ENCODE data around the gene ACVRL1.
A peak's percentile ranks its signal among the peaks of the same experiment; 100 is the strongest.

ACVRL1 gene

DNA sequence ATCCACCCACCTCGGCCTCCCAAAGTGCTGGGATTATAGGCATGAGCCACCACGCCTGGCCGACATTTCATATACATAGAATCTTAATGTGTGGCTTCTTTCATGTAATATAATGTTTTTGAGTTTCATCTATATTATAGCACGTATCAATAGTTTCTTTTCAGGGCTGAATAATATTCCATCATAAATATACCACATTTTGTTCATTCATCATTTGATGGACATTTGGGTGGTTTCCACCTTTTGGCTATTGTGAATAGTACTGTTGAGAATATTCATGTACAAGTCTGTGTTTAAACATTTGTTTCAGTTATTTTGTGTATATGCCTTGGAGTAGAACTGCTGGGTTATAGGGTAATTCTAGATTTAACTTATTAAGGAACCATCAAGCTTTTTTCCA is 56.2 kb downstream of the ACVRL1 start:
- DNase-seq (ENCODE audit: low spot score), result no peak

DNA sequence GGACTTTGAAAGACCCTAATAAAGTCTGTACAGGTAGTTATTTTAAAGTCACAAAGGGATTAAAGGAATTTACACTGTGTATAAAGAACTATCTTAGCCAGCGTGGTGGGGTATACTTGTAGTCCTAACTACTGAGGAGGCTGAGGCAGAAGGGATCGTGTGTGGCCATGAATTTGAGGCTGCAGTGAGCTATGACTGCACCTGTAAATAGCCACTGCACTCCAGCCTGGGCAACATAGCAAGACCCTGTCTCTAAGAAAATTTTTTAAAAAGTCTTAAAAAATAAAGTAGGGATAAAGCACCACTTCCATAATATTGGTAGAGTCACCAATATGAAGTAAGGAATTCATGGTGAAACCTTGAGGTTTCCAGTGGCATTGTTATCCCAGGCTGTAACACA is 62.3 kb downstream of the ACVRL1 start:
- DNase-seq (ENCODE audit: low spot score), result no peak

DNA sequence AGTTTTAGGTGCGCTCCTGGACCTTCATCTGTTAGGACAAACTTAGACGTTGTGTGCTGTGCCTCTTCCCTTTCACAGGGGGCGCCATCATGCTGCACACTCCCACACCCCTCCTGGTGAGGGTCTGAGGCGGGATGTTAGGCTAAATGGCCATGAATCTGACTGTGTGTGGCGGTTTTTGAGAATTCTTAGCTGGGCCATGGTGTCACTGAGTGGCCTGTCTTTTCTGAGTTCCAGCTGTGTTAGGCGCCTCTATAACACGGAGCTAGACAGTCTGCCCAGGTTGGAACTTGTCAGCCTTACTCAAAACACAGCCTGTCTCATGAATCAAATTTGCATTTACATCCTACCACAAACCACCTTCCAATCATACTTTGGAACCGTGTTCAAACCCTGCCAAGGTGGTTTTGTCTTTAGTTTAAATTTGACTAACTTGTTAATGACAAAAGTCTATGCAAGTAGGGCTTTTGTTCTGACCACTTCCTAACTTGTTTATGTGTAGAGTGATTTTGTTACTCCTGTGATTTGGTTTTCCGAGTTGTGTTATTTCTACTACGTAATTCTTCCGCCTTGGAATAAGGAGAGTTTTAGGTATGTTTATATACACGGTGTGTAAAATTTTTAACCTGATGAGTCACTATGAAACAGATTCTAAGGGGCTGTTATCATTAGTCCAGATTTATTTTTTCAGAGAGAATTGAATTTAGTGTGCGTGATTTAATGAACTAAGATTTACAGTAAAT is 63.8 kb downstream of the ACVRL1 start:
- no peak for DNase-seq (ENCODE audit: low spot score)

DNA sequence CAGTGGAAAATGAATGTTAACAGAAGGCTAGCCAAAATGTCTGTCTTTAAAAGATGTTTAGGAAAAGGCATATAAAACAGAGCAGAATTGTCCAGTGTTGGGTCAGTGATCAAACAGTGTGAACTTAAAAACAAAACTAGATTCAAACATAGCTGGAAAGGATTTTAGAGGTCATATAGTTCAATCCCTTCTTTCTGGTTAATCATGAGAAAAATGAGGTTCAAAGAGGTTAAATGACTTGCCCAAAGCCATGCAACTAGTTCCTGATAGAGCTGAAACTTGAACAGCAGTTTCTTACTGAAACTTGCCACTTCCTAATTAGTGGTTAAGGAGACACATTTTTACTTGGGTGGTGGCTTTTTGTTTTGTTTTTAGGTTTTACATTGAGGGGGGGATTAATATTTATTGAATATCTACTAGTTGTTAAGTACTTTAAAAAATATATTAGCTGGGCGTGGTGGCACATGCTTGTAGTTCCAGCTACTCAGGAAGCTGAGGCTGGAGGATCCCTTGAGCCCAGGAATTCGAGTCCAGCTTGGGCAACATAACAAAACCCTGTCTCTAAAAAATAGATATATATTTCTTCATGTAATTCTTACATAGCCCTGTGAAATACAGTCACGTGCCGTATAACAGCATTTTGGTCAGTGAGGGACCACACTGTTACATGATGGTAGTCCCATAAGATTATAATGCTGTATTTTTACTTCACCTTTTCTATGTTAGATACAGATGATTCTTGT is 64.5 kb downstream of the ACVRL1 start:
- DNase-seq (ENCODE audit: low spot score), result no peak

DNA sequence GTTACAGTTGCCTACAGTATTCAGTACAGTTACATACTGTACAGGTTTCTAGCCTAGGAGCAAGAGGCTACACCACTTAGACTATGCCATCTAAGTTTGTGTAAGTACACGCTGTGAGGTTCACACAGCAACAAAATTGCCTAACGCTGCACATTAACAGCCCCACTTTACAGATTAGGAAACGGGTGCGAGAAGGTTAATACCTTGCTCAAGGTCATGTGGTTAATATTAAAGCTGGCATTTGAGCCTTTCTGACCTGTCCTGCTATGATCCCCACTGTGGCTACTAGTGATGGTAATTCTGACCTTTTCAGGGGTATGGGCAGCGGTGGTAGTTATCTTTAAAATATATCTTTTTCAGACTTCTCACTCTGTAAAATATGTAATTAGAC is 65.1 kb downstream of the ACVRL1 start:
- DNase-seq (ENCODE audit: low spot score), result no peak

DNA sequence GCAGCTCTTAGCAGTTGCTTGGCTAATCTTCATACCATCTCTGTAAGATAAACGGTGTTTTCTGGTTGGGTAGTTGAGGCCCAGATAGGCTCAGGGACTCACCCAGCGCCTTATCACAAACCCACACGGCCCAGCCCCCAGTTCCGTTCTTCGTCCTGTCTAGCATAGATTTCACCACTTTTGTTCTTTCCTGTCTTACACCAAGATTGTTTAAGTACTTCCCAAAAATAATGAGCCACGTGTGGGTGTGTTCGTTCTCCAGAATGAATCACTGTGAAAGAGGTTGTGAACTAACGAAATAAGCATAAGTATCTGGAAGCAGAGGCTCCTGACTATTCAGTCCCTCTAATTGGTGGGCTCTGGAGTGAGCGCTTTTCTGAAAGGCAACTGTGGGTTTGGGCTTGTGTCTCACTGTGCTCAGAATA is 65.6 kb downstream of the ACVRL1 start:
- DNase-seq (ENCODE audit: low spot score), result peak; percentile 40

All from AG08395 (cell line).